HepG2 (cell line): ENCODE measurements around the gene CDKN3.

ENCODE experiments used
- DMAP1 ChIP-seq: IDR thresholded peaks from 2 replicates; pipeline ENCODE4 v1.6.1; 2016
- KDM5A ChIP-seq: fragments of 200-600 bp; sonication (generic); IDR thresholded peaks from 2 replicates; pipeline ENCODE4 v1.7.0; 2018; ENCODE audit warnings: antibody characterized with exemption, mild to moderate bottlenecking, low read length, borderline replicate concordance
- RBAK ChIP-seq: sonication (generic); formaldehyde crosslinking; IDR thresholded peaks from 2 replicates; pipeline ENCODE4 v1.5.1; 2020; ENCODE audit warnings: mild to moderate bottlenecking, missing genetic modification reagents
- RBM39 ChIP-seq: fragments of 200-400 bp; formaldehyde crosslinking; IDR thresholded peaks from one replicate; pipeline ENCODE4 v1.6.1; 2018; ENCODE audit warnings: antibody characterized with exemption, mild to moderate bottlenecking, low read depth, low read length; ENCODE audit not compliant: poor library complexity, severe bottlenecking
- RORA ChIP-seq: sonication (generic); formaldehyde crosslinking; IDR thresholded peaks from 2 replicates; pipeline ENCODE4 v1.5.0; 2020; ENCODE audit warnings: mild to moderate bottlenecking, missing genetic modification reagents, moderate library complexity
- ZFP41 ChIP-seq: sonication (generic); formaldehyde crosslinking; IDR thresholded peaks from 2 replicates; pipeline ENCODE4 v1.4.0; 2020; ENCODE audit warnings: mild to moderate bottlenecking, missing genetic modification reagents, borderline replicate concordance
- ZNF263 ChIP-seq: sonication (generic); formaldehyde crosslinking; IDR thresholded peaks from 2 replicates; pipeline ENCODE4 v1.4.0; 2020; ENCODE audit warnings: missing genetic modification reagents
- ZNF547 ChIP-seq: sonication (generic); formaldehyde crosslinking; IDR thresholded peaks from 2 replicates; pipeline ENCODE4 v1.5.1; 2020; ENCODE audit warnings: mild to moderate bottlenecking, missing genetic modification reagents
- TF ChIP-seq, protein P1 (sequence below): sonication (generic); formaldehyde crosslinking; IDR thresholded peaks from 2 replicates; pipeline ENCODE4 v1.5.0; 2020; ENCODE audit warnings: mild to moderate bottlenecking, missing genetic modification reagents, moderate library complexity
- TF ChIP-seq, protein P2 (sequence below): IDR thresholded peaks from 2 replicates; pipeline ENCODE4 v1.6.1; 2012; ENCODE audit warnings: inconsistent platforms
- TF ChIP-seq, protein P3 (sequence below): IDR thresholded peaks from 2 replicates; pipeline ENCODE4 v1.6.1; 2016; ENCODE audit warnings: low read depth, control low read depth
- TF ChIP-seq, protein P4 (sequence below): sonication (generic); formaldehyde crosslinking; IDR thresholded peaks from 2 replicates; pipeline ENCODE4 v1.4.0; 2020; ENCODE audit warnings: missing genetic modification reagents

DNA sequence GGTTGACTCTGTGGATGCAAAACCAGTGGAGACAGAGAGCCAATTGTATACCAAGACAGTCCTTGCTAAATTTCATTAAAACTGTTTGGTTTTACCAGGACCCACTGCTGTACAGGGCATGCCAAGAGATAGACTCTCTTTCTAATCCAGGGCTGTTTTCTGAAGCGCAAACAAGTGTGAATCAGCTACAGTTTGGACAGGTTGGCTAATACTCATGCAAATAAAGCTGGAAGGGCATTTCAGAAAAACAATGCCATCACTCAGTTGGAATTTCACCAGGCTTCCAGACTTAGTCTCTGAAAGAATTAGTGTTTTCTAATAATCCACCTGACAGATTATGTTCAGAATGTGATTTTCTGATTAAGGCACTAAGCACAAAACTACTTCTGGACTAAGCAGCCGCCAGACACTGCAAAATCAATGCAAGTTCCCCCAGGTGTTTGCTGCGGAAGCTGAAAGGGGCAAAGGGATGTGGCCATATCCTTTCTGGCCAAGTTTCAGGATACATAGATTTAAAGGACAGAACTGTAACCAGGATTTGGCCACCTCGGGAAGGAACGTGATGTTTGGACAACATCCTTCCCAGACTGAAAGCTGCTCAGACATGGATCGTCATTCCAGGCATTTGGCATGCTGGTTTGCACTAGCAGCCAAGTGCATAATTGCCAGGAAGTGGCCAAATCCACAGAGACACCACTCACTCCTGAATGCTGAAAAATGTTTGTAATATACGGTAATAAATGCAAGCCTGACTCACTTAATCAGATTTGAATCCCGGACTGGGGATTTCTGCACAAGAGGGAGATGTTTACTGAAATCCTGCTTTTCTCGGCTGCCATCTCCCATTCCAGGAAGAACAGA is 32.0 kb upstream of the CDKN3 start:
- no peak for TF ChIP-seq ZNF547
- TF ChIP-seq ZFP41 (CRISPR knock-in tag): no peak
- TF ChIP-seq, protein P1, sequence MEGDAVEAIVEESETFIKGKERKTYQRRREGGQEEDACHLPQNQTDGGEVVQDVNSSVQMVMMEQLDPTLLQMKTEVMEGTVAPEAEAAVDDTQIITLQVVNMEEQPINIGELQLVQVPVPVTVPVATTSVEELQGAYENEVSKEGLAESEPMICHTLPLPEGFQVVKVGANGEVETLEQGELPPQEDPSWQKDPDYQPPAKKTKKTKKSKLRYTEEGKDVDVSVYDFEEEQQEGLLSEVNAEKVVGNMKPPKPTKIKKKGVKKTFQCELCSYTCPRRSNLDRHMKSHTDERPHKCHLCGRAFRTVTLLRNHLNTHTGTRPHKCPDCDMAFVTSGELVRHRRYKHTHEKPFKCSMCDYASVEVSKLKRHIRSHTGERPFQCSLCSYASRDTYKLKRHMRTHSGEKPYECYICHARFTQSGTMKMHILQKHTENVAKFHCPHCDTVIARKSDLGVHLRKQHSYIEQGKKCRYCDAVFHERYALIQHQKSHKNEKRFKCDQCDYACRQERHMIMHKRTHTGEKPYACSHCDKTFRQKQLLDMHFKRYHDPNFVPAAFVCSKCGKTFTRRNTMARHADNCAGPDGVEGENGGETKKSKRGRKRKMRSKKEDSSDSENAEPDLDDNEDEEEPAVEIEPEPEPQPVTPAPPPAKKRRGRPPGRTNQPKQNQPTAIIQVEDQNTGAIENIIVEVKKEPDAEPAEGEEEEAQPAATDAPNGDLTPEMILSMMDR (CRISPR knock-in tag): no peak
- TF ChIP-seq, protein P2, sequence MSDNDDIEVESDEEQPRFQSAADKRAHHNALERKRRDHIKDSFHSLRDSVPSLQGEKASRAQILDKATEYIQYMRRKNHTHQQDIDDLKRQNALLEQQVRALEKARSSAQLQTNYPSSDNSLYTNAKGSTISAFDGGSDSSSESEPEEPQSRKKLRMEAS: no peak
- TF ChIP-seq, protein P3, sequence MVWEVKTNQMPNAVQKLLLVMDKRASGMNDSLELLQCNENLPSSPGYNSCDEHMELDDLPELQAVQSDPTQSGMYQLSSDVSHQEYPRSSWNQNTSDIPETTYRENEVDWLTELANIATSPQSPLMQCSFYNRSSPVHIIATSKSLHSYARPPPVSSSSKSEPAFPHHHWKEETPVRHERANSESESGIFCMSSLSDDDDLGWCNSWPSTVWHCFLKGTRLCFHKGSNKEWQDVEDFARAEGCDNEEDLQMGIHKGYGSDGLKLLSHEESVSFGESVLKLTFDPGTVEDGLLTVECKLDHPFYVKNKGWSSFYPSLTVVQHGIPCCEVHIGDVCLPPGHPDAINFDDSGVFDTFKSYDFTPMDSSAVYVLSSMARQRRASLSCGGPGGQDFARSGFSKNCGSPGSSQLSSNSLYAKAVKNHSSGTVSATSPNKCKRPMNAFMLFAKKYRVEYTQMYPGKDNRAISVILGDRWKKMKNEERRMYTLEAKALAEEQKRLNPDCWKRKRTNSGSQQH (CRISPR knock-in tag): no peak
- TF ChIP-seq RBM39: no peak
- no peak for TF ChIP-seq RORA
- TF ChIP-seq DMAP1 (CRISPR knock-in tag): no peak
- TF ChIP-seq, protein P4, sequence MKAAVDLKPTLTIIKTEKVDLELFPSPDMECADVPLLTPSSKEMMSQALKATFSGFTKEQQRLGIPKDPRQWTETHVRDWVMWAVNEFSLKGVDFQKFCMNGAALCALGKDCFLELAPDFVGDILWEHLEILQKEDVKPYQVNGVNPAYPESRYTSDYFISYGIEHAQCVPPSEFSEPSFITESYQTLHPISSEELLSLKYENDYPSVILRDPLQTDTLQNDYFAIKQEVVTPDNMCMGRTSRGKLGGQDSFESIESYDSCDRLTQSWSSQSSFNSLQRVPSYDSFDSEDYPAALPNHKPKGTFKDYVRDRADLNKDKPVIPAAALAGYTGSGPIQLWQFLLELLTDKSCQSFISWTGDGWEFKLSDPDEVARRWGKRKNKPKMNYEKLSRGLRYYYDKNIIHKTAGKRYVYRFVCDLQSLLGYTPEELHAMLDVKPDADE (CRISPR knock-in tag): no peak
- no peak for TF ChIP-seq RBAK (CRISPR knock-in tag)
- TF ChIP-seq KDM5A: no peak
- TF ChIP-seq ZNF263 (CRISPR knock-in tag): no peak
